Keratinocyte (primary cell): Measurements from ENCODE around the gene MYLK3.

Source experiments
- CTCF ChIP-seq, 3 experiments: IDR thresholded peaks in 1 of 3; conservative IDR thresholded peaks in 1 of 3; optimal IDR thresholded peaks in 1 of 3; 2 replicates in 2 of 3; 3 replicates in 1 of 3; pipeline versions ENCODE3 to v1.5.1; 2011; ENCODE audit warnings: low read length in 3 of 3, mild to moderate bottlenecking in 3 of 3, moderate library complexity in 2 of 3, control low read depth in 1 of 3, inconsistent platforms in 1 of 3; ENCODE audit not compliant: insufficient read depth in 2 of 3; ENCODE audit errors: extremely low read depth in 1 of 3
- EZH2 ChIP-seq: IDR thresholded peaks from one replicate; pipeline ENCODE4 v1.6.1; 2012; ENCODE audit warnings: inconsistent platforms, mild to moderate bottlenecking, low read length, moderate library complexity

DNA sequence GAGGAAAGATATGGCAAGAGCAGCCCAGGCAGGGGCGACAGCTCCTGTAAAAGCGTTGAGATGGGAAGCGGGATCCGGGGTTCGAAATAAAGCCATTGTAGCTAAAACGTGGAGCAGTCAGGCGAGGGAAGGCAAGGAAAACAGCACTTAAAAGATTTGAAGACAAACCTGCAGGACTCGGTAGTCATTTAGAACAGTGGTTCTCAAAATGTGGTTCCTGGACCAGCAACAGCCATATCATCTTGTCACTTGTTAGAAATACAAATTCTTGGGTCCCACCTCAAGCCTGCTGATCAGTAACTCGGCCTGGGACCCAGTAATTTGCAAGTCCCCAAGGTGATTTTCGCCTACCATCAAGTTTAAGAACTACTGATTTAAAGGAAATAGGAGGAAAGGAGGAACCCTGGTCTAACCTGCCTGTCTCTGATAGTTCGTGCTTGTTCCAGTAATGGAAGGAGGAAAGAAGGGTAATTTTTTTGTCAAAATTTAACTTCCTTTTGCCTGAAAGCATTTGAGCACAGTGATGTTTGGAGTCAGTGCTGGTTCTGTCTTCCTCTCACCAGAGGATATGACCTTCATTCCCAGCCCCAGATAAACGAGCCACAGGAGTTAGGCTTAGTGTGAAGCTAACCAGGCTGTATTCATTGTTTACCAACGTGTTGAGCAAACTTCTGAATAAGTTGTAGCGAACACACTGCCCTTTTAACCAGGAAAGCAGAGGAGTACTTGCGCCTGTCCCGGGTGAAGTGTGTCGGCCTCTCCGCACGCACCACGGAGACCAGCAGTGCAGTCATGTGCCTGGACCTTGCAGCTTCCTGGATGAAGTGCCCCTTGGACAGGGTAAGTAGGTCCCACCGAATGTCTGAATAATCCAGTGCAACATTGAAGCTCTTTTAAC is 57.6 kb downstream of the MYLK3 start:
- TF ChIP-seq CTCF (optimal IDR thresholded peaks at IDR 0.05 in 1 of 3, IDR thresholded peaks at IDR 0.05 in 1 of 3, conservative IDR thresholded peaks at IDR 0.05 in 1 of 3; ENCODE audit: extremely low read depth in 1 of 3, insufficient read depth in 2 of 3, low read length in 3 of 3) (peak in 1 of 3 experiments; percentile 2), EZH2 (no peak)
